Hepatocyte (in vitro differentiated cells): ENCODE data around the gene YIF1B. TPM values are rescaled to one million over a fixed set of nuclear protein-coding genes. Genes with fewer than 3 reads are reported as not detected.
"Not testable (repeated sequence)": the region's sequence is repeated elsewhere in the genome, so short reads cannot be mapped to it uniquely, and the experiment has no call there.

ENCODE experiments used
- DNase-seq: peaks from one replicate; pipeline ENCODE4 v3.0.0-alpha.2; 2016; ENCODE audit warnings: low spot score
- H2AFZ ChIP-seq: fragments of 200-600 bp; sonication (generic); 2 replicates; pipeline ENCODE4 v1.6.0; 2016; ENCODE audit warnings: antibody characterized with exemption, mild to moderate bottlenecking
- H3K27ac ChIP-seq: fragments of 200-600 bp; sonication (generic); 2 replicates; pipeline ENCODE4 v1.5.1; 2016; ENCODE audit warnings: mild to moderate bottlenecking
- H3K27me3 ChIP-seq: fragments of 200-600 bp; sonication (generic); 2 replicates; pipeline ENCODE4 v1.6.1; 2016
- H3K36me3 ChIP-seq: fragments of 200-600 bp; sonication (generic); replicated peaks from 2 replicates; pipeline ENCODE4 v1.5.1; 2016; ENCODE audit warnings: low read depth; ENCODE audit not compliant: insufficient read depth
- H3K4me1 ChIP-seq: fragments of 200-600 bp; sonication (generic); 2 replicates; pipeline ENCODE4 v1.5.1; 2016; ENCODE audit warnings: mild to moderate bottlenecking, moderate library complexity; ENCODE audit not compliant: insufficient read depth
- H3K4me2 ChIP-seq: fragments of 200-600 bp; sonication (generic); 2 replicates; pipeline ENCODE4 v1.6.0; 2016
- H3K4me3 ChIP-seq: fragments of 200-600 bp; sonication (generic); 2 replicates; pipeline ENCODE4 v1.5.1; 2016; ENCODE audit warnings: mild to moderate bottlenecking
- H3K79me2 ChIP-seq: fragments of 200-600 bp; sonication (generic); 2 replicates; pipeline ENCODE4 v1.6.0; 2017; ENCODE audit warnings: mild to moderate bottlenecking
- H3K9me2 ChIP-seq: fragments of 200-600 bp; sonication (generic); replicated peaks from 2 replicates; pipeline ENCODE4 v1.6.0; 2017; ENCODE audit warnings: mild to moderate bottlenecking; ENCODE audit not compliant: insufficient read depth
- H3K9me3 ChIP-seq: fragments of 200-600 bp; sonication (generic); 2 replicates; pipeline ENCODE4 v1.5.1; 2016; ENCODE audit warnings: low read depth, mild to moderate bottlenecking
- H4K20me1 ChIP-seq: fragments of 200-600 bp; sonication (generic); 2 replicates; pipeline ENCODE4 v1.6.0; 2016; ENCODE audit warnings: mild to moderate bottlenecking; ENCODE audit not compliant: insufficient read depth, poor library complexity, severe bottlenecking
- CTCF ChIP-seq: fragments of 200-600 bp; sonication (generic); IDR thresholded peaks from 2 replicates; pipeline ENCODE4 v1.5.1; 2016; ENCODE audit warnings: antibody characterized with exemption, mild to moderate bottlenecking; ENCODE audit not compliant: poor library complexity
- EZH2 ChIP-seq: fragments of 200-600 bp; sonication (generic); IDR thresholded peaks from 2 replicates; pipeline ENCODE4 v1.6.1; 2016; ENCODE audit warnings: antibody characterized with exemption, mild to moderate bottlenecking, borderline replicate concordance
- EZH2phosphoT487 ChIP-seq: fragments of 200-600 bp; sonication (generic); IDR thresholded peaks from one replicate; pipeline ENCODE4 v1.6.1; 2018; ENCODE audit warnings: antibody characterized with exemption, mild to moderate bottlenecking, low read depth, moderate library complexity; ENCODE audit not compliant: unreplicated experiment, severe bottlenecking
- WGBS: methylation state at CpG from one replicate; pipeline ENCODE4 v1.1.6; 2016; ENCODE audit warnings: low lambda C conversion rate; ENCODE audit errors: missing lambda C conversion rate; 5-methylcytosine and 5-hydroxymethylcytosine counted together
- polyA plus RNA-seq: library from polyadenylated mRNA; unstranded; fragments of >200 nt; fragmentation: Nextera tagmentation; extraction: Ambion mirVana; gene quantifications from 2 replicates; pipeline ENCODE4 v1.2.1, GENCODE V29; 2016
- total RNA-seq: library from RNA; depleted of rRNA; stranded (reverse); fragments of >200 nt; gene quantifications from 2 replicates; pipeline ENCODE4 v1.2.3, GENCODE V29; 2014

The YIF1B gene
- total RNA-seq = 50.0 and 54.9 TPM in 2 replicates
- polyA plus RNA-seq = 101 and 105 TPM in 2 replicates

- H3K27ac ChIP-seq = peak within 1 kb of the TSS; percentile 71
- no peaks in the 10 kb centered on the region for H3K36me3 ChIP-seq
- peak within 1 kb of the TSS; percentile 92 for H3K4me2 ChIP-seq
- no peaks in the 10 kb centered on the region for H3K9me2 ChIP-seq
- no peaks in the 10 kb centered on the region for H3K4me1 ChIP-seq
- no peaks in the 10 kb centered on the region for H3K9me3 ChIP-seq
- TF ChIP-seq EZH2phosphoT487 (no peak), CTCF (no peak), EZH2 (no peak)
- DNase-seq = peak; percentile 97
- H3K4me3 ChIP-seq = peak within 1 kb of the TSS; percentile 40
- WGBS = 5% methylated on average over 39 of the region's 64 CpGs
- peaks cover 17% of the 10 kb centered on the region for H3K27me3 ChIP-seq
- peak within 1 kb of the TSS; percentile 58 for H2AFZ ChIP-seq
- no peaks in the 10 kb centered on the region for H4K20me1 ChIP-seq
- H3K79me2 ChIP-seq = peaks cover 4% of the 10 kb centered on the region
These were observed at the start of gene YIF1B for GRCh38 chr19:38315657-38316476. YIF1B (minus strand) TSS chr19:38315947; CDS start chr19:38315917, 30 bp downstream.

GRCh38 chr19:38362946-38363688, 47.4 kb upstream of the YIF1B start:
- not testable (repeated sequence) for H3K4me3 ChIP-seq, DNase-seq, H3K79me2 ChIP-seq, H3K36me3 ChIP-seq, H3K9me2 ChIP-seq, H3K9me3 ChIP-seq, H3K27ac ChIP-seq, H4K20me1 ChIP-seq, H2AFZ ChIP-seq, H3K4me1 ChIP-seq
- 83% methylated on average over 15 of the region's 16 CpGs for WGBS
- Histone ChIP-seq H3K4me2 (peak overlapping the region; percentile 100), H3K27me3 (peaks cover 31% of the 10 kb centered on the region)

- 5% methylated on average over 62 of the region's 68 CpGs for WGBS
- peak; percentile 84 for DNase-seq
- Histone ChIP-seq H3K79me2 (no peaks in the 10 kb centered on the region), H4K20me1 (no peaks in the 10 kb centered on the region), H3K27ac (peak overlapping the region; percentile 35), H3K4me3 (peak overlapping the region; percentile 37), H3K9me2 (no peaks in the 10 kb centered on the region), H3K27me3 (peaks cover 31% of the 10 kb centered on the region), H3K4me2 (peak overlapping the region; percentile 100), H3K4me1 (peaks cover 8% of the 10 kb centered on the region), H3K9me3 (no peaks in the 10 kb centered on the region), H3K36me3 (no peaks in the 10 kb centered on the region), H2AFZ (peak overlapping the region; percentile 58)
- TF ChIP-seq CTCF (no peak), EZH2 (no peak), EZH2phosphoT487 (no peak)
These were observed 46.6 kb upstream of the YIF1B start for GRCh38 chr19:38362076-38362945.
